Naive B cell (primary cell): ENCODE measurements around the gene RBM38. TPM values are rescaled to one million over a fixed set of nuclear protein-coding genes. Genes with fewer than 3 reads are reported as not detected.

Experiments
- ATAC-seq, 2 donors: fragments of 150-1000 bp; cut with Tn5 transposase; 2 replicates each; pipeline ENCODE4 v1.10.0; 2021; ENCODE audit warnings: low read depth in 2 of 2, mild to moderate bottlenecking in 2 of 2, moderate library complexity in 2 of 2
- DNase-seq: peaks from one replicate; pipeline ENCODE4 v3.0.0; 2022
- H3K27ac Mint-ChIP-seq, 6 donors: one replicate each; pipeline ENCODE4 v1.8.0; 2020 to 2022; ENCODE audit warnings: mild to moderate bottlenecking in 6 of 6, mixed read lengths in 6 of 6, moderate library complexity in 5 of 6, inconsistent platforms in 2 of 6
- H3K27me3 Mint-ChIP-seq, 3 donors: one replicate each; pipeline ENCODE4 v1.8.0; 2021 to 2022; ENCODE audit warnings: mixed read lengths in 3 of 3, mild to moderate bottlenecking in 1 of 3
- H3K36me3 Mint-ChIP-seq, 2 donors: one replicate each; pipeline ENCODE4 v1.8.0; 2020 to 2022; ENCODE audit warnings: mixed read lengths in 2 of 2, inconsistent platforms in 1 of 2, mild to moderate bottlenecking in 1 of 2
- H3K4me1 Mint-ChIP-seq, 3 donors: one replicate each; pipeline ENCODE4 v1.8.0; 2020 to 2022; ENCODE audit warnings: mixed read lengths in 3 of 3, inconsistent platforms in 1 of 3, mild to moderate bottlenecking in 1 of 3, moderate library complexity in 1 of 3
- H3K4me3 Mint-ChIP-seq, 8 donors: one replicate each; pipeline ENCODE4 v1.8.0; 2020 to 2022; ENCODE audit warnings: mild to moderate bottlenecking in 8 of 8, mixed read lengths in 8 of 8, moderate library complexity in 8 of 8, inconsistent platforms in 2 of 8
- H3K9me3 Mint-ChIP-seq, 7 donors: one replicate each; pipeline ENCODE4 v1.8.0; 2020 to 2022; ENCODE audit warnings: mixed read lengths in 7 of 7, mild to moderate bottlenecking in 5 of 7, inconsistent platforms in 2 of 7, moderate library complexity in 1 of 7
- polyA plus RNA-seq, 6 donors: library from polyadenylated mRNA; unstranded; fragments of 300-500 nt; fragmentation: Illumina TruSeq; gene quantifications; one replicate each; pipeline ENCODE4 v1.2.3, GENCODE V29; 2021; ENCODE audit warnings: low read depth in 6 of 6

The RBM38 gene
- polyA plus RNA-seq, 6 donors from 2014 or later = 80.1 to 189 (median 157) TPM

DNA sequence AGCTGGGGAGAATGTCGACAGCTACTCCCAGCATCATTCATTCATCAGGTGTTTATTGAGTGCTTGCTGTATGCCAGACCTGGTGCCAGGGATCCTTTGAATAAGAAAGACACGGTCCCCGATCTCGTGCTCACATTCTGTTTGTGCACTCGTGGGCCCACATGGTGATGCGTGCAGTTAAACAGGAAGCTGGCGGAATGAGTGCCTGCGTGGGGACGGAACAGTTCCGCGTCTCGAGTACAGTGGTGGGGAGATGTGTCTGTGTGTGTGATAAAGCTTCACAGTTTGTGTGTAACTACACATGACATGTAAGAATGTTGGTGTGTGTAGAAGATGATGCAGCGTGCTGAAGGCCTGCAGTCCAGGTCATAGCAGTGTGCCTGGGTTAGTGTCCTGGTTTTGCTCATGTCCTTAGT, 6.5 kb downstream of the RBM38 start:
- no peaks in the 10 kb centered on the region for H3K9me3 Mint-ChIP-seq
- ATAC-seq = peak; percentile 36 to 40

DNA sequence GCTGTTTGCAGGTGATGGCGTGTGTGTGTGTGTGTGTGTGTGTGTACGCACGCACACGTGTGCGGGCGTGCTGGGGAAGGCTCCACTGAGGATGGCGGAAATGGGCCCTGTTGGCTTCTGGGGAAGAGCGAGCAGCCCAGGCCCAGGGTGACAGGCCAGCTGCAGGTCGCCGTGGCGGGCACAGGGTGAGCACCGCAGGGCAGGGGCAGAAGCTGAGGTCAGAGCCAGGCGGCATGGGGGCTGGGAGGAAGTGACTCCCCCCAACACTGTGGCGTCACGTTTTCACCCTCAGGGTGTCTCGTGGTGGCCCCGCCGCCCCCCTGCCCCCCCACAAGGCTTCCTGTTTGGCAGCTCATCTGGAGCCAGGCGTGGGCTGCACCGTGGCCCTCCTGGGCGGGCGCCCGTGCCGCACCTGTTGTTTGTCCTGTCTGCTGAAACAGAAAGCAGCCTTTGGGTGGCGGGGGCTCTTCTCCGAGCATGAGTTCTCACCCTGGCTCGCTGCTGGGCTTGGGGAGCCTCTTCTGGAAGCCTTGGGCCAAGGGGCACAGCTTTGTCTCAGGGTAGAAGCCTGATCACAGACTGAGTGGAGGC, 7.1 kb downstream of the RBM38 start:
- DNase-seq = peak; percentile 97
- peak; percentile 66 to 68 for ATAC-seq
- Mint-ChIP-seq H3K36me3 (peaks cover 8 to 33% of the 10 kb centered on the region in 2 donors), H3K4me3 (peak overlapping the region; percentile 82 to 98 (median 91)), H3K27me3 (no peaks in the 10 kb centered on the region), H3K4me1 (peaks cover 77 to 94% (median 93%) of the 10 kb centered on the region in 3 donors), H3K9me3 (no peaks in the 10 kb centered on the region), H3K27ac (peak overlapping the region; percentile 99 to 100 (median 100))

More for the DNA sequence above, 6.5 kb downstream of the RBM38 start:
- Mint-ChIP-seq H3K36me3 (peaks cover 14 to 39% of the 10 kb centered on the region in 2 donors), H3K4me3 (peak overlapping the region; percentile 66 to 98 (median 90)), H3K27me3 (no peaks in the 10 kb centered on the region), H3K27ac (peak overlapping the region; percentile 99 to 100 (median 100)), H3K4me1 (peaks cover 77 to 94% (median 93%) of the 10 kb centered on the region in 3 donors)
- DNase-seq = peak; percentile 88

DNA sequence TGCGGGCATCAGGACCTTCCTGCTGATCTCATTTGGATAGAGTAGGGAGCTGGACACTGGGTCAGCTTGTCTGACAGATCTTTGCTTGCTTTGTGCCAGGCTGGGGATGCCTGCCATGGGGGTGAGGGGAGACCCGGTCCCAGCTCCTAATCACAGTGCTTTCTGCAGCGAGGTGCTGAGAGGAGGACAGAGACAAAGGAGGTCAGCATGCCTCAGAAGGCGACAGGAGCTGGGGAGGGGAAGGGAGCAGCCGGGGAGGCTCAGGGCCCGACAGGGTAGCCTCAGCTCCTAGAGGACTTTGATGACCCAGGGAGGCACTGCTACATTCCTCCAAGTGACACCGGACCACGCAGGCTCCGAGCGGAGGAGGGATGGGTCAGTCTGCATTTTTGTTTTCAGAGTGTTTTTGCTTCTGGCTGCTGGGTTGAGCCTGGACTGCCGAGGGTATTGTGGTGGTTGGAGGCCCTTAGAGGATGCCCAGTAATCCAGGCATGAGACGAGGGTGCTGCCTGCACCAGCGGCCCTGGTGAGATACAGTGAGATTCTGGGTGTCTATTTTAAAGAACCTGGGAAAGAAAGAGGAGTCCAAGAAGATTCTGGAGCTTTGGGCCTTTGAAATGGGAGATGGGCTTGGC, 7.8 kb downstream of the RBM38 start:
- H3K36me3 Mint-ChIP-seq = peaks cover 8 to 26% of the 10 kb centered on the region in 2 donors
- peak overlapping the region; percentile 78 to 98 (median 90) for H3K4me3 Mint-ChIP-seq
- ATAC-seq (no peak), DNase-seq (no peak)
- no peaks in the 10 kb centered on the region for H3K9me3 Mint-ChIP-seq
- peaks cover 72 to 93% (median 93%) of the 10 kb centered on the region in 3 donors for H3K4me1 Mint-ChIP-seq
- no peaks in the 10 kb centered on the region for H3K27me3 Mint-ChIP-seq
- H3K27ac Mint-ChIP-seq = peak overlapping the region; percentile 99 to 100 (median 100)

DNA sequence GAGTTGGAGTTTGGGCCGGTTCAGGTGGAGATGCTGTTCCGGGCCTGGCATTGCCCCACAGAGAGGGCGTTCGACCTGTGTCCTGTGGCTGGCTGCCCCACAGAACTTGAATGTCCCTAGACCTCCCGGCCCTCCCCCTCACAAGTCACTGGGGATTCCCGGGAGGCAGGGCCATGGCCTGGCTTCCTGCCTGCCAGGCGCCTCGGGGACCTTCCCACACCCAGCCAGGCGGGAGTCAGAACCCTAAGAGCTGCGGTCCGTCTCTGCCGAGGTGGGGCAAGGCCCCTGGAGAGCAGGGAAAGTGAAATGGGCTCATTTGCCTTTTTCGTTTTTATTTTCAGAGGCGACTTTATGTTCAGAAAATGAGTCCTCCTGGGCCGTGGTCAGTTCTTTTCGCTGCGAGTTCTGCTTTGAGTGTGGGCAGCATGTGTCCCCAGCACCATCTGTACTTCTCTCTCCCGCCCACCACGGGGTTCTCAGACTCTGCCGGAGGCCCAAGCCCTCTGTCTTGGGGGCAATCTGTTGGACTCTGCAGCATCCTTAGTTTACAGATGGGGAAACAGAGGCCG, 8.5 kb downstream of the RBM38 start:
- DNase-seq (peak; percentile 53), ATAC-seq (no peak)
- peak overlapping the region; percentile 99 to 100 (median 100) for H3K27ac Mint-ChIP-seq
- peaks cover 8 to 24% of the 10 kb centered on the region in 2 donors for H3K36me3 Mint-ChIP-seq
- H3K27me3 Mint-ChIP-seq = no peaks in the 10 kb centered on the region
- no peaks in the 10 kb centered on the region for H3K9me3 Mint-ChIP-seq
- peaks cover 68 to 90% (median 90%) of the 10 kb centered on the region in 3 donors for H3K4me1 Mint-ChIP-seq
- peak overlapping the region; percentile 78 to 98 (median 90) for H3K4me3 Mint-ChIP-seq

DNA sequence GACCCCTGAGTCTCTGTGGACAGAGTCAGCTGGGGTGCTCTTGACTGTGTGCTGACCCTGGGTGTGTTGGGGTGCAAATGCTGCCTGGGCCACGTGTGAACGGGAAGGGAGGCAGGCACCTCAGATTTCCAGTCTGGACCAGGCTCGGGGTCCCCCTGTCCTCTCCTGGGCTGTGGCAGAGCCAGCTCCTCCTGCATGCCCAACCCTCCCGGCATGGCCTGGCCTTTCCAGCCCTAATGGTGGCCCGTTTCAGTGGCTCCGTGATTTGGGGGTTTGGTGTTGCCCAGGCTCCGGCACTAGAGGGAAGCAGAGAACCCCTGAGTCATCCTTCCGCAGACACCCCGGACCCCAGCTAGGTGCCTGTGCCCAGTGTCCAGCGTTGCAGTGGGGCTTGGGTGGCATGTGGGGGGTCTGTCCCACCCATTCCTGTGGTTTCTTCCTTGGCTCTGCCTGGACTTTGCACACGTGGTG, 9.1 kb downstream of the RBM38 start:
- H3K36me3 Mint-ChIP-seq = peaks cover 8 to 30% of the 10 kb centered on the region in 2 donors

DNA sequence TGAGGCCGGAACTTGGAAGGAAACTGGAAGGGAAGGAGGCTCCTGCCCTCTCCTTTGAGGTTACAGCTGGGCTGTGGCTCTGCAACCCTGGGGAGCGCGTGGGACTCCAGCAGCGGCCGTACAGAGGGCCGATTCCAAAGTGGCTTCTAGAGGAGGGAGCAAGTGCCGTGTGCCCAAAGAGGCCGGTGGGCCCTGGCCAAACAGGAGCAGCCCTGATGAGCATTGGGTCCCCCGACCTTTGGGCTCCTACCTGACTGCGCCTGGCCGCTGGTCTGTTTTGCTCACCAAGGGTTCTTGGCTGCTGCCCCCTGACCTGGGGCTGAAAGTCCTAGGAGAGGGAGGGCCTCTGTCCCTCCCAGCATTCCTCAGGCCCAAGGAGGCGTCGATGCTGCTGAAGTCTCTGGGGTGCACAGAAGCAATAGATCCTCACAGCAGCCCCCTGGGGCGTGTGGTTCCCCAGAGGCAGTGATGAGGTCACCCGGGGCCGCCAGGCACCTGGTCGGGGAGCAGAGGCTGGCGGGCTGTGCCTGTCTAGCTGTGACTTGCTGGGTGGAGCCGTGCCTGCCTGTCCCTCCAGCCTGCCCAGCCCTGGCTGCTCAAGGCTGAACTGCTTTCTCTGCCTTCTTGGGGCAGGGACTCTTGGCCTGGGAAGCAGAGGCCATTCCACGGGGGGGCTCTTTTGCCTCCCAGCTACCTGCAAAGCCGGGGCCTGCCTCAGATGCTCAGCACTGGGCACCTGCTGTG, 9.8 kb downstream of the RBM38 start:
- Mint-ChIP-seq H3K4me1 (peaks cover 72 to 85% (median 79%) of the 10 kb centered on the region in 3 donors), H3K27ac (peak overlapping the region; percentile 99 to 100 (median 100)), H3K4me3 (peak overlapping the region; percentile 82 to 98 (median 92)), H3K36me3 (peaks cover 8 to 32% of the 10 kb centered on the region in 2 donors), H3K9me3 (no peaks in the 10 kb centered on the region), H3K27me3 (no peaks in the 10 kb centered on the region)
- ATAC-seq (peak; percentile 52 to 59), DNase-seq (peak; percentile 95)

More for the DNA sequence above, 9.1 kb downstream of the RBM38 start:
- Mint-ChIP-seq H3K4me3 (peak overlapping the region; percentile 82 to 98 (median 92)), H3K27me3 (no peaks in the 10 kb centered on the region), H3K27ac (peak overlapping the region; percentile 99 to 100 (median 100)), H3K9me3 (no peaks in the 10 kb centered on the region), H3K4me1 (peaks cover 71 to 90% (median 84%) of the 10 kb centered on the region in 3 donors)
- DNase-seq = peak; percentile 43
- no peak for ATAC-seq

DNA sequence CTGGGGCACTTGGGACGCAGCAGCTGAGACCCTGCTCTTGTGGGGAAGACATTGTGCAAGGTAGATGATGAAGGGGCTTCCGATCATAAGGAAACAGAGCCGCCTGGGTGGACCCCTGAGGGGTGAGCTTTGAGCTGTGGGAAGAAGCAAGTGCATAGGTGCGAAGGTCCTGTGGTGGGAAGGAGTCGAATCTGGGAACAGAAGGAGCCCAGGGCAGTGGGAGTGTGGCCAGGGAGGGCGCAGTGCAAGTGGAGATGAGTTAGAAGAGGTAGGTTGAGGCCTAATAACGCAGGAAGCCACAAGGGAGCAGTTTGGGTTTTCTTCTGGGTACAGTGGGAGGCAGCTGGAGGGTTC, 10.3 kb downstream of the RBM38 start:
- ATAC-seq (no peak), DNase-seq (no peak)
- Mint-ChIP-seq H3K9me3 (no peaks in the 10 kb centered on the region), H3K4me1 (peaks cover 71 to 81% (median 74%) of the 10 kb centered on the region in 3 donors), H3K36me3 (peaks cover 8 to 32% of the 10 kb centered on the region in 2 donors), H3K4me3 (peak overlapping the region; percentile 82 to 98 (median 92)), H3K27me3 (no peaks in the 10 kb centered on the region), H3K27ac (peak overlapping the region; percentile 99 to 100 (median 100))

DNA sequence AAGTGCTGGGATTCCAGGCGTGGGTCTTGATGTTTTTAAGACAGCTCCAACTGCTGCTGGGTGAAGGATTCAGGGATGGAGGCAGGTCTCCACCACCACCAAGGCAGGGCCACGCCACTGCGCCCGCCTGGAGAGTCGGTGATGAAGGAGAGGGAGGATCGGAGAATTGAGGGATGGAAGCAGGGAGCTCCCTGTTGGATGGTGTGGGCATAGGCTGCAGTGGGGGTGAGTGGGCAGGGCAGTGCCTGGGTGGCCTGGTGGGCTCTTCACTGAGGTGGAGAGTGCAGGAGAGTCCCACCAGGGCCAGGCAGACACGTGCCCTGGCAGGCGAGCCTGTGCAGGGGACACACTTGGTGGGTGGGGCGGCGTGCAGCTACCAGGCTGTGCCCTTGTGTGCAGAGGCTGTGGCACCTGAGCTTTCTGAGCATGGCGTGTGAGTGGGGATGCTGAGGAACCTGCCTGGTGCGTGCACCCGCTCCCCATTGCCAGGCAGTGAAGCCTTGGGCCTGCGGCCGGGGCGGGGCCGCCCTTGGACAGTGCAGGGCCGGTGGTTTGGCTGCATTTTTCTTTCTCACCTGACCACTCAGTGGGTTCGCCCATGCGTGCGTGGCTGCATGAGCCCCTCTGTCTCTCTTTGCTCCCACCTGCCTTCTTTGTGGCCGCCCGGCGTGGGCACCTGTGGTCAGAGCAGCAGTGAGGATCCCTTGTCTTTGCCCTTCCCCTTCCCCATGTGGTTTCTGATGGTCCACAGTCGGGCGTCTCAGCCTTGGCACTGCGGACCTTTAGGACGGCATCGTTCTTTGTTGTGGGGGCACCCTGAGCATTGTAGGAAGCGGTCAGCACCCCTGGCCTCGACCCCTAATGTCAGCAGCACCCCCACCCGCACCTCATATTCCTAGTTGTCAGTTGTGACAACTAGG, 11.3 kb downstream of the RBM38 start:
- DNase-seq (no peak), ATAC-seq (no peak)
- H3K27ac Mint-ChIP-seq = peak overlapping the region; percentile 99 to 100 (median 100)
- H3K9me3 Mint-ChIP-seq = peaks cover 0 to under 1% (median 0%) of the 10 kb centered on the region in 7 donors
- H3K27me3 Mint-ChIP-seq = no peaks in the 10 kb centered on the region
- H3K4me1 Mint-ChIP-seq = peaks cover 70 to 81% (median 71%) of the 10 kb centered on the region in 3 donors
- H3K4me3 Mint-ChIP-seq = peak overlapping the region; percentile 66 to 98 (median 88)
- peaks cover 9 to 32% of the 10 kb centered on the region in 2 donors for H3K36me3 Mint-ChIP-seq

DNA sequence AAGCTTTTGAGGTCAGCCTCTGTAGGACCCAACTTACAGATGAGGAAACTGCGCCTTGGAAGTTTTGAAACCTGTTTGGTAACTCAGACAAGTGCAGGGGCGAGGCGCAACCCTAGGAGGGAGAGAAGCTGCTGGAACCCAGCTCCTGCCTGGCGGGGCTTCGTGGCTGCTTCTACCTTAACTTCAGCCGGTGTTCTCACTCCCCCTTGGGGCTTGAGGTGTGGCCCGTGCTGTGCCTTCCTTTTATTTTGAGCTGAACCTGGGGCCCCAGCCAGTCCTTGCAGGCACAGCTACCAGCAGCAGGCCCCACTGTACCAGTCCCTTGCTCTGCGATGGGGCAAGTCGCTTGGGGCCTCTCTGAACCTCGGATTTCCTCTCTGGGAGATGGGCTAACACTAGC, 12.0 kb downstream of the RBM38 start:
- no peaks in the 10 kb centered on the region for H3K27me3 Mint-ChIP-seq
- peaks cover 0 to 1% (median 0%) of the 10 kb centered on the region in 7 donors for H3K9me3 Mint-ChIP-seq
- no peak for DNase-seq
- H3K27ac Mint-ChIP-seq = peak overlapping the region; percentile 99 to 100 (median 100)
- peak overlapping the region in 6 of 8 donors; percentile 40 to 98 (median 84) for H3K4me3 Mint-ChIP-seq
- peaks cover 64 to 80% (median 70%) of the 10 kb centered on the region in 3 donors for H3K4me1 Mint-ChIP-seq
- peaks cover 16 to 32% of the 10 kb centered on the region in 2 donors for H3K36me3 Mint-ChIP-seq
- no peak for ATAC-seq

DNA sequence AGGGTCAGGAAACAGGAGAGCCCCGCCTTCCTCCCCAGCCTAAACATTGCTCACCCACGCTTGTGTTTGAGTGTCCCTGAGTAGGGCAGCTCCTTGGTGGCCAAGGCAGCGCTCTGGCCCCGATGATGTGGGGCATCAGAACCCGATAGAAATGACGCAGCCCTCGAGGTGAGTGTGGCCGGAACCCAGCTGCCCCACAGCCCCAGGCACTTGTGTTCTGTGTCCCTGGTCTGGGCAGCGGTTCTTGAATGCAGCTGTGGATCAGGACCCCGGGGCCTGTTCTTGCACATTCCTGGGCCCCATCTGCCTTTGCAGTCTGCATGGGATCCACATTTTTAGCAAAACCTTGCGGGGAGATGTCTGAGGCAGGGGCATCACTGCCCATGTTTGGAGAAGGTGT, 12.8 kb downstream of the RBM38 start:
- no peak for DNase-seq
- peak overlapping the region in 3 of 8 donors; percentile 36 to 82 (median 62) for H3K4me3 Mint-ChIP-seq

DNA sequence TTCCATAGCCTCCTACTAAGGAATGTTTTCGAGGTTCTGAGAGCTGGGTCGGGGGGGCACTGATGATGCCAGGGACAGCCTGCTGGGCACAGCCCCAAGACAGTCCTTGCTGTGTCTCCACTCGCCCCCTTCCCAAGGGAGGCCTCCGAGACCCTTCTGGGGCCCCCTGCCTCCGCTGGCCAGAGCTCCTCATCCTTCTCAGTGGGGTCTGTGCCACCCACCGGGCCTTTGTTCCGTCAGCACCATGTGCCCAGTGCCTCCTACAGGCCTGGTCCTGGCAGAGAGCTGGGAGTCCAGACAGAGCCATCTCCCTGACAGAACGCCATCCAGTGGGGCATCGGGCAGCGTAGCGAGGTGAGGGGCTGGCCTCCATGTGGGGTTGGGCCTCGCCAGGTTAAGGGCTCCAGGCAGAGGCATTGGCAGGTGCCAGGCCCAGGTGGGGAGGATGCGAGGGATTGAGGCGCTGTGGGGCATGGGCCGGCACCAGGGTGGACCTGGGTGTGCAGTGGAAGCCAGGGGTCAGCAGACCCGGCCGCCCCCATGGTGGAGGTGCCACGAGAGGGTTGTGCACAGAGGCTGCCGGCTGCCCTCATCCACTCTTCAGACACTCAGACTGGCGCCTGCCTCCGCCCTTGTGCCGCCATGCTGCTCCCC, 13.3 kb downstream of the RBM38 start:
- peaks cover 0 to 1% (median 0%) of the 10 kb centered on the region in 7 donors for H3K9me3 Mint-ChIP-seq
- H3K4me3 Mint-ChIP-seq = peak overlapping the region in 3 of 8 donors; percentile 28 to 82 (median 70)
- ATAC-seq (no peak), DNase-seq (no peak)
- no peaks in the 10 kb centered on the region for H3K27me3 Mint-ChIP-seq
- peaks cover 60 to 83% (median 63%) of the 10 kb centered on the region in 3 donors for H3K4me1 Mint-ChIP-seq
- H3K27ac Mint-ChIP-seq = peak overlapping the region in 5 of 6 donors; percentile 34 to 100 (median 97)
- H3K36me3 Mint-ChIP-seq = peaks cover 18 to 23% of the 10 kb centered on the region in 2 donors

More for the DNA sequence above, 12.8 kb downstream of the RBM38 start:
- peaks cover 0 to 1% (median 0%) of the 10 kb centered on the region in 7 donors for H3K9me3 Mint-ChIP-seq
- H3K4me1 Mint-ChIP-seq = peaks cover 64 to 83% (median 67%) of the 10 kb centered on the region in 3 donors
- peak overlapping the region in 5 of 6 donors; percentile 88 to 100 (median 99) for H3K27ac Mint-ChIP-seq
- peaks cover 18 to 27% of the 10 kb centered on the region in 2 donors for H3K36me3 Mint-ChIP-seq
- H3K27me3 Mint-ChIP-seq = no peaks in the 10 kb centered on the region
- no peak for ATAC-seq
